ENCODE measurements around the gene LASP1. TPM values are rescaled to one million over a fixed set of nuclear protein-coding genes. Genes with fewer than 3 reads are reported as not detected.
A peak's percentile ranks its signal among the peaks of the same experiment; 100 is the strongest.
"Not testable (repeated sequence)": the region's sequence is repeated elsewhere in the genome, so short reads cannot be mapped to it uniquely, and the experiment has no call there.

Gene LASP1
- total RNA-seq, 5 donors from 2014 or later (not counting 1 experiment from before 2014, with no cell fraction given), result 97.2 to 157 (median 122) TPM

- peaks cover 5 to 64% of the 10 kb centered on the region in 2 donors for H3K36me3 ChIP-seq (ENCODE audit: control insufficient read depth in 2 of 2, extremely low read depth in 1 of 2, insufficient read depth in 1 of 2, low read length in 1 of 2)
- CTCF ChIA-PET, result interaction anchor here in 1 of 2 donors (0.7 kb wide), 1 partner anchor 19 kb away, joined by 3 read pairs; no protein-coding TSS in a partner anchor
- peak overlapping the region; percentile 17 for H3K27ac ChIP-seq (ENCODE audit: low read length)
- DNase-seq, result no peak
- no peaks in the 10 kb centered on the region for H3K27me3 Mint-ChIP-seq
- peaks cover 20 to 49% (median 48%) of the 10 kb centered on the region in 3 donors for H3K4me1 Mint-ChIP-seq
- POLR2A ChIA-PET, result no interaction called here
- H3K9me3 Mint-ChIP-seq, result no peaks in the 10 kb centered on the region
- H3K4me3 ChIP-seq (ENCODE audit: control insufficient read depth in 1 of 2, extremely low read depth in 1 of 2, low read length in 1 of 2), result no peak overlapping the region
- no peaks in the 10 kb centered on the region for H3K27me3 ChIP-seq (replicated peaks in 1 of 2; ENCODE audit: control insufficient read depth in 2 of 2, extremely low read depth in 1 of 2, insufficient read depth in 2 of 2, low read length in 1 of 2)
- ATAC-seq (replicated peaks in 1 of 4), result no peak
- H3K4me1 ChIP-seq (ENCODE audit: control insufficient read depth in 1 of 2, extremely low read depth in 1 of 2, insufficient read depth in 2 of 2, low read length in 2 of 2), result peaks cover 0 to 65% of the 10 kb centered on the region in 2 experiments
- H3K4me3 Mint-ChIP-seq, result no peak overlapping the region
- peaks cover 14% of the 10 kb centered on the region for H3K36me3 Mint-ChIP-seq
- peak overlapping the region in 1 of 2 donors; percentile 39 for H3K27ac Mint-ChIP-seq
- WGBS (ENCODE audit: insufficient coverage), result 25% methylated on average over 2 of the region's 8 CpGs
- no peaks in the 10 kb centered on the region for H3K9me3 ChIP-seq
Measured at GRCh38 chr17:38908676-38909181, 38.9 kb downstream of the LASP1 start.

DNA sequence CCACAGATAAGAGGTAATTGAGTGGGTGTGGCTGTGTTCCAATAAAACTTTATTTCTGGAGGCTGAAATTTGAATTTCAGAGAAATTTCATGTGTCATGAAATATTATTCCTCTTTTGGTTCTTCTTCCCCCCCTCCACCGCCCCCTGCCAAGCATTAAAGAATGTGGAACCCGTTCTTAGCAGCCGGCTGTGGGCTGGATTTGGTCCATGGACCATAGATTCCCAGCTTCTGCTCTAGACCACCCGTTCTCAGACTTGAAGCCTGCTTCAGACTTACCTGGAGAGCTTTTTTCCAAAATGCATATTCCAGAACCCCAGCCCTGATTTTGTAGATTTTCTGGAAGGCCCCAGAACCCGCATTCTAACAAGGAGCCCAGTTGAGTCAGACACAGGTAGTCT is 40.5 kb downstream of the LASP1 start:
- H3K27me3 ChIP-seq (replicated peaks in 1 of 2; ENCODE audit: control insufficient read depth in 2 of 2, extremely low read depth in 1 of 2, insufficient read depth in 2 of 2, low read length in 1 of 2), result no peaks in the 10 kb centered on the region
- peaks cover 19 to 67% of the 10 kb centered on the region in 2 donors for H3K36me3 ChIP-seq (ENCODE audit: control insufficient read depth in 2 of 2, extremely low read depth in 1 of 2, insufficient read depth in 1 of 2, low read length in 1 of 2)
- H3K27ac ChIP-seq (ENCODE audit: low read length), result no peak overlapping the region
- no CpG with 5 or more reads among the region's 5 CpGs for WGBS (ENCODE audit: insufficient coverage)
- H3K27me3 Mint-ChIP-seq, result no peaks in the 10 kb centered on the region
- DNase-seq (no peak), ATAC-seq (replicated peaks in 1 of 4) (no peak)
- ChIA-PET POLR2A (interaction anchor here in 1 of 2 donors (0.6 kb wide), 1 partner anchor 269 kb away, joined by 7 read pairs; no protein-coding TSS in a partner anchor), CTCF (no interaction called here)
- no peaks in the 10 kb centered on the region for H3K9me3 ChIP-seq
- no peak overlapping the region for H3K4me3 Mint-ChIP-seq
- no peak overlapping the region for H3K4me3 ChIP-seq (ENCODE audit: control insufficient read depth in 1 of 2, extremely low read depth in 1 of 2, low read length in 1 of 2)
- H3K9me3 Mint-ChIP-seq, result no peaks in the 10 kb centered on the region
- H3K4me1 Mint-ChIP-seq, result peaks cover 18 to 43% (median 41%) of the 10 kb centered on the region in 3 donors
- H3K36me3 Mint-ChIP-seq, result peaks cover 10% of the 10 kb centered on the region
- no peak overlapping the region for H3K27ac Mint-ChIP-seq
- peaks cover 0 to 70% of the 10 kb centered on the region in 2 experiments for H3K4me1 ChIP-seq (ENCODE audit: control insufficient read depth in 1 of 2, extremely low read depth in 1 of 2, insufficient read depth in 2 of 2, low read length in 2 of 2)

- Histone ChIP-seq H3K36me3 (ENCODE audit: control insufficient read depth in 2 of 2, extremely low read depth in 1 of 2, insufficient read depth in 1 of 2, low read length in 1 of 2) (peaks cover 23 to 67% of the 10 kb centered on the region in 2 donors), H3K27ac (ENCODE audit: low read length) (no peak overlapping the region), H3K27me3 (replicated peaks in 1 of 2; ENCODE audit: control insufficient read depth in 2 of 2, extremely low read depth in 1 of 2, insufficient read depth in 2 of 2, low read length in 1 of 2) (no peaks in the 10 kb centered on the region), H3K9me3 (no peaks in the 10 kb centered on the region), H3K4me1 (ENCODE audit: control insufficient read depth in 1 of 2, extremely low read depth in 1 of 2, insufficient read depth in 2 of 2, low read length in 2 of 2) (peaks cover 0 to 62% of the 10 kb centered on the region in 2 experiments), H3K4me3 (ENCODE audit: control insufficient read depth in 1 of 2, extremely low read depth in 1 of 2, low read length in 1 of 2) (no peak overlapping the region)
- ATAC-seq (replicated peaks in 1 of 4) (no peak), DNase-seq (peak in 1 of 35 experiments; percentile 13)
- H3K9me3 Mint-ChIP-seq, result no peaks in the 10 kb centered on the region
- POLR2A ChIA-PET, result interaction anchor here in 1 of 2 donors (0.6 kb wide), 1 partner anchor 268 kb away, joined by 7 read pairs; no protein-coding TSS in a partner anchor
- H3K4me1 Mint-ChIP-seq, result peaks cover 14 to 40% (median 34%) of the 10 kb centered on the region in 3 donors
- H3K27me3 Mint-ChIP-seq, result no peaks in the 10 kb centered on the region
- H3K4me3 Mint-ChIP-seq, result no peak overlapping the region
- H3K36me3 Mint-ChIP-seq, result peaks cover 17% of the 10 kb centered on the region
- H3K27ac Mint-ChIP-seq, result no peak overlapping the region
- WGBS (ENCODE audit: insufficient coverage), result no CpG with 5 or more reads among the region's 10 CpGs
- CTCF ChIA-PET, result no interaction called here
Measured at GRCh38 chr17:38911081-38911730, 41.3 kb downstream of the LASP1 start.

DNA sequence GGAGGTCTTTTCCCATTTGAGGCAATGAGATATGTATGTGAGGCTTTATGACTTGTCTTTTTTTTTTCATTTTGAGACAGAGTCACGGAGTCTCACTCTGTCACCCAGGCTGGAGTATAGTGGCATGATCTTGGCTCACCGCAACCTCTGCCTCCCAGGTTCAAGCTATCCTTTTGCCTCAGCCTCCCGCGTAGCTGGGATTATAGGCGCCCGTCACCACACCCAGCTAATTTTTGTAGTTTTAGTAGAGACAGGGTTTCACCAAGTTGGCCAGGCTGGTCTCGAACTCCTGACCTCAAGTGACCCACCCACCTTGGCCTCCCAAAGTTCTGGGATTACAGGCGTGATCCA is 41.8 kb downstream of the LASP1 start:
- H3K27ac ChIP-seq (ENCODE audit: low read length); H3K9me3 ChIP-seq; H3K27me3 Mint-ChIP-seq; POLR2A ChIA-PET; H3K4me3 ChIP-seq (ENCODE audit: control insufficient read depth in 1 of 2, extremely low read depth in 1 of 2, low read length in 1 of 2); H3K9me3 Mint-ChIP-seq; DNase-seq; H3K27me3 ChIP-seq (replicated peaks in 1 of 2; ENCODE audit: control insufficient read depth in 2 of 2, extremely low read depth in 1 of 2, insufficient read depth in 2 of 2, low read length in 1 of 2); CTCF ChIA-PET; H3K4me3 Mint-ChIP-seq; ATAC-seq (replicated peaks in 1 of 4): not testable (repeated sequence)
- WGBS (ENCODE audit: insufficient coverage), result 90% methylated on average over 2 of the region's 8 CpGs
- Histone ChIP-seq H3K4me1 (ENCODE audit: control insufficient read depth in 1 of 2, extremely low read depth in 1 of 2, insufficient read depth in 2 of 2, low read length in 2 of 2) (peaks cover 0 to 58% of the 10 kb centered on the region in 2 experiments), H3K36me3 (ENCODE audit: control insufficient read depth in 2 of 2, extremely low read depth in 1 of 2, insufficient read depth in 1 of 2, low read length in 1 of 2) (peaks cover 23 to 65% of the 10 kb centered on the region in 2 donors)
- H3K4me1 Mint-ChIP-seq, result peaks cover 15 to 36% (median 30%) of the 10 kb centered on the region in 3 donors
- H3K36me3 Mint-ChIP-seq, result peaks cover 18% of the 10 kb centered on the region
- H3K27ac Mint-ChIP-seq, result peak overlapping the region in 1 of 2 donors; percentile 16

DNA sequence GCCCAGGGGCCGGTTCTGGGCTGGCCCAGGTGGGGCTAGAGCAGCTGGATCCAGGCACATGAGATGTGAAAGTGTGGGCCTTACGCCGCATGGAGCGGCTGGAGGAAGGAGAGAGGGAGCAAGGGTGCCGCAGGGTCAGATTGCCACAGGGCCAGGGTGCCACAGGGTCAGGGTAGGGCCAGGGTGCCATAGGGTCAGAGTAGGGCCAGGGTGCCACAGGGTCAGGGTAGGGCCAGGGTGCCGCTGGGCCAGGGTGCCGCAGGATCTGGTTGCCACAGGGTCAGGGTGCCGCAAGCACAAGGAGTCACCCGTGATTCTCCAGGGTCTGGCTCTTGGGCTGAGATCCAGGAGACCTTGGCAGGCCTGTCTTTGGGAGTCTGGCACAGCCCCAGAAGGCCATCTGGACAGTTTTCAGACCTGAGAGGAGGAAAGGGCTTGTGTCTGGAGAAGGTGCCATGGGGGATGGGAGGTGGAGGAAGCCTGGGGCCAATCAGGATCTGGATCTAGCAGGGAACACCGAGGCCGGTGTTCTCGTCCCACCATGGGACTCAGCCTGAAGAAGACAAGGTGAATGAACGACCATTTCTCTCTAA is 42.5 kb downstream of the LASP1 start:
- no peak overlapping the region for H3K27ac ChIP-seq (ENCODE audit: low read length)
- H3K36me3 Mint-ChIP-seq, result peaks cover 22% of the 10 kb centered on the region
- POLR2A ChIA-PET, result no interaction called here

DNA sequence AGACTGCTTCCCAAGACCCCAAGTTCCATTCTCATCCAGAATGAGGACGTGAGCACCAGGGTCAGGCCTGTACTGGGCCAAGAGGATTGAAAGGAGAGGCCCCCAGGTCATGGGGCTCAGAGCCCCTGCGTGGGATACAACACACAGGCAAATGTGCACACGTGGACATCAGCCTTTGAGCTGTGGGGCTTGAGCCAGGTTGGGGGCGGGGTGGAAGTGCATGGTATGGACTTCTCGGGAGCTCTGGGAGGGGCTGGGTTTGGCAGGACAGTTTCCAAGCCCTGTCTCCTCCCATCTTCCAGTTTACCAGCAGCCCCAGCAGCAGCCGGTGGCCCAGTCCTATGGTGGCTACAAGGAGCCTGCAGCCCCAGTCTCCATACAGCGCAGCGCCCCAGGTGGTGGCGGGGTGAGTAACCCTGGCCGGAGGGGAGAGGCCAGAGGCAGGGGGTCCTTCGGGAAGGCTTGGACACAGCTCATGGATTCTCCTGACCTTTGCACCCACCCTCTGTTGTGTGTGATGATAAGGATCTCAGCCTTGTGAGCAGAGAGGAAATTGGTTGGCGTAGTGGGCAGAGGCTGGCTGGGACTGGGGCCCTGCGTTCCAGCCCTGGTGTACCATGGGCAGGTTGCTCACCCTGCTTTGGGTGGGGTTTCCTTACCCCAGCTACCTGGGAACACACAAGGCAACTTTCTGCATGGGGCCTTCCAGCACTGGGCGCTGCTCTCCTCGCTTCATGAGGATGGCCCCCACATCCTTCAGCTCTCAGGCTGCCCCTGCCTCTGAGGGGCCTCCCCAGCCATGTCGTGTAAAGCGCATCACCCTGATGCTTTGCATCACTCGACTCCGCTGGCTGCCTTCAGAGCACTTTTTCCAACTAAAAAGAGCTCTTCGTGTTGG is 45.1 kb downstream of the LASP1 start:
- WGBS (ENCODE audit: insufficient coverage), result 91% methylated on average over 8 of the region's 20 CpGs
- POLR2A ChIA-PET, result no interaction called here
- H3K4me1 ChIP-seq (ENCODE audit: control insufficient read depth in 1 of 2, extremely low read depth in 1 of 2, insufficient read depth in 2 of 2, low read length in 2 of 2), result peaks cover 0 to 39% of the 10 kb centered on the region in 2 experiments

More for the DNA sequence above, 42.5 kb downstream of the LASP1 start:
- Histone ChIP-seq H3K27me3 (replicated peaks in 1 of 2; ENCODE audit: control insufficient read depth in 2 of 2, extremely low read depth in 1 of 2, insufficient read depth in 2 of 2, low read length in 1 of 2) (no peaks in the 10 kb centered on the region), H3K9me3 (no peaks in the 10 kb centered on the region), H3K4me3 (ENCODE audit: control insufficient read depth in 1 of 2, extremely low read depth in 1 of 2, low read length in 1 of 2) (no peak overlapping the region), H3K36me3 (ENCODE audit: control insufficient read depth in 2 of 2, extremely low read depth in 1 of 2, insufficient read depth in 1 of 2, low read length in 1 of 2) (peaks cover 24 to 70% of the 10 kb centered on the region in 2 donors), H3K4me1 (ENCODE audit: control insufficient read depth in 1 of 2, extremely low read depth in 1 of 2, insufficient read depth in 2 of 2, low read length in 2 of 2) (peaks cover 0 to 52% of the 10 kb centered on the region in 2 experiments)
- ATAC-seq (replicated peaks in 1 of 4) (no peak), DNase-seq (peak in 1 of 35 experiments; percentile 6)
- H3K4me1 Mint-ChIP-seq, result peaks cover 18 to 35% (median 27%) of the 10 kb centered on the region in 3 donors
- H3K4me3 Mint-ChIP-seq, result no peak overlapping the region
- WGBS (ENCODE audit: insufficient coverage), result 96% methylated on average over 13 of the region's 13 CpGs
- CTCF ChIA-PET, result no interaction called here
- H3K27ac Mint-ChIP-seq, result peak overlapping the region; percentile 16 to 43
- H3K27me3 Mint-ChIP-seq, result no peaks in the 10 kb centered on the region
- no peaks in the 10 kb centered on the region for H3K9me3 Mint-ChIP-seq

More for the DNA sequence above, 45.1 kb downstream of the LASP1 start:
- peaks cover 35% of the 10 kb centered on the region for H3K36me3 Mint-ChIP-seq
- H3K27ac ChIP-seq (ENCODE audit: low read length), result no peak overlapping the region
- H3K9me3 ChIP-seq, result no peaks in the 10 kb centered on the region
- H3K27me3 ChIP-seq (replicated peaks in 1 of 2; ENCODE audit: control insufficient read depth in 2 of 2, extremely low read depth in 1 of 2, insufficient read depth in 2 of 2, low read length in 1 of 2), result no peaks in the 10 kb centered on the region
- peaks cover 34 to 81% of the 10 kb centered on the region in 2 donors for H3K36me3 ChIP-seq (ENCODE audit: control insufficient read depth in 2 of 2, extremely low read depth in 1 of 2, insufficient read depth in 1 of 2, low read length in 1 of 2)
- H3K4me3 Mint-ChIP-seq, result no peak overlapping the region
- peak overlapping the region in 1 of 2 donors; percentile 2 for H3K27ac Mint-ChIP-seq
- no peak for ATAC-seq (replicated peaks in 1 of 4)
- H3K4me1 Mint-ChIP-seq, result peaks cover 13 to 18% (median 13%) of the 10 kb centered on the region in 3 donors
- peak in 1 of 35 experiments; percentile 2 for DNase-seq
- H3K9me3 Mint-ChIP-seq, result no peaks in the 10 kb centered on the region
- no peak overlapping the region for H3K4me3 ChIP-seq (ENCODE audit: control insufficient read depth in 1 of 2, extremely low read depth in 1 of 2, low read length in 1 of 2)
- CTCF ChIA-PET, result no interaction called here
- no peaks in the 10 kb centered on the region for H3K27me3 Mint-ChIP-seq
